Fibroblast of mammary gland (primary cell): ENCODE results near the gene ACTN4.

Experiments
- DNase-seq: peaks from one replicate; pipeline ENCODE4 v3.0.0-alpha.2; 2010; ENCODE audit warnings: low read depth
- H3K4me3 ChIP-seq: 2 replicates; pipeline ENCODE4 v1.5.1; 2011; ENCODE audit warnings: low read depth, mild to moderate bottlenecking, low read length, moderate library complexity; ENCODE audit not compliant: control insufficient read depth
- TF ChIP-seq, protein P1 (sequence below): conservative IDR thresholded peaks from 2 replicates; pipeline ENCODE4 v1.5.1; 2011; ENCODE audit warnings: low read depth, low read length, inconsistent platforms; ENCODE audit not compliant: control insufficient read depth, insufficient read depth

ACTN4 gene

DNA sequence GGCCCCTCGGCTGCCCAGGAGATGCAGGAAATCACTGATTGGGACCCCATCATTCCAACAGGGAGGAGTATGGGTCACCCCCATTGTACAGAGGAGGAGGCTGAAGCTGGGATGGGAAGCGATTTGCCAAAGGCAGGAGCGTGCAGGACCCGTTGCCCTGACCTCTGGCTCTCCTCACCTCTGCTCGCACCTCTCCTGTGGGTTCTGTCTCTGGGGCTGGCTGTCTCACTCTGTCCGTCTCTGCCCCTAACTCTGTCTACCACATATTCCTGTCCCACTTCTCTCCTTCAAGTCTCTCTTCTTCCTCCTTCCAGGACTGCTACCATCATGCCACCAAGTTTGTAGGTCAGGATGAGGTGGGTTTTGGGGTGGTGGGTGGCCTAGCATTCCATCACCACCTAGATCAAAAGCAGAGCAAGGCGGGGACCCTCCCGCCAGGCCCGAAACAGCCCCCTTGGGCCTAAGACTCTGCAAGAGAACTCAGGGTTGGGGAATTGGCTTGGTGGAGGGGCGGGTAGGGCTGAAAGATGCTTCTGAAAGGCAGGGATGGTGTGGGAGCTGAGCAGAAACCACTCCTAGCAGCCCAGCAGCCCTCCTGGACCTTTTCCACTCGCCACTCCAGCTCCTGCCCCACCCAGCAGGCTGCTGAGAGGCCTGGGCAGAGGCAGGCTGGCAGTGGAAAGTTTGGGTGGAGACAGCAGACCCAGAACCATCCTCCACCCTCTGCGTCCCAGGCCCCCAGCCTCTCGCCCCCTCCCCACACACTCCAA, 126.9 kb downstream of the ACTN4 start:
- TF ChIP-seq, protein P1, sequence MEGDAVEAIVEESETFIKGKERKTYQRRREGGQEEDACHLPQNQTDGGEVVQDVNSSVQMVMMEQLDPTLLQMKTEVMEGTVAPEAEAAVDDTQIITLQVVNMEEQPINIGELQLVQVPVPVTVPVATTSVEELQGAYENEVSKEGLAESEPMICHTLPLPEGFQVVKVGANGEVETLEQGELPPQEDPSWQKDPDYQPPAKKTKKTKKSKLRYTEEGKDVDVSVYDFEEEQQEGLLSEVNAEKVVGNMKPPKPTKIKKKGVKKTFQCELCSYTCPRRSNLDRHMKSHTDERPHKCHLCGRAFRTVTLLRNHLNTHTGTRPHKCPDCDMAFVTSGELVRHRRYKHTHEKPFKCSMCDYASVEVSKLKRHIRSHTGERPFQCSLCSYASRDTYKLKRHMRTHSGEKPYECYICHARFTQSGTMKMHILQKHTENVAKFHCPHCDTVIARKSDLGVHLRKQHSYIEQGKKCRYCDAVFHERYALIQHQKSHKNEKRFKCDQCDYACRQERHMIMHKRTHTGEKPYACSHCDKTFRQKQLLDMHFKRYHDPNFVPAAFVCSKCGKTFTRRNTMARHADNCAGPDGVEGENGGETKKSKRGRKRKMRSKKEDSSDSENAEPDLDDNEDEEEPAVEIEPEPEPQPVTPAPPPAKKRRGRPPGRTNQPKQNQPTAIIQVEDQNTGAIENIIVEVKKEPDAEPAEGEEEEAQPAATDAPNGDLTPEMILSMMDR, result no peak
- no peak overlapping the region for H3K4me3 ChIP-seq
- DNase-seq, result no peak

DNA sequence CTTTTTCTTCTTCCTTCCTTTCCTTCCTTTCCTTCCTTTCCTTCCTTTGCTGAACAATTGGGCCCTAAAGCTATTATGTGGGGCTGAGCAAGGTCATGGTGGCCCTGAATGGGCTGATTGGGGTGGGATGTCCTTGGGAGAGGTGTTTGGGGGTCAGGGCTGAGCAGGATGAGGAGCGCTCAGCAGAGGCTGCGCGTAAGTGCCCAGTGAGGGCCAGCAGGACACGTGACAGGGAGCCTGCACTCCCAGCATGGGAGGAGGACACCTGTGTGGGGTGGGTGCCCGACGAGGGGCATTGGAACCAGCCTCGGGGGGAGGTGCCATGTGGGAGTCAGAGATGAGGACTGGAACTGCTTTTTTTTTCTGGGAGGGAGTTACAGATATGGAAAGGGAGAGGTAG, 131.3 kb downstream of the ACTN4 start:
- TF ChIP-seq, protein P1, result no peak
- H3K4me3 ChIP-seq, result no peak overlapping the region
- no peak for DNase-seq

DNA sequence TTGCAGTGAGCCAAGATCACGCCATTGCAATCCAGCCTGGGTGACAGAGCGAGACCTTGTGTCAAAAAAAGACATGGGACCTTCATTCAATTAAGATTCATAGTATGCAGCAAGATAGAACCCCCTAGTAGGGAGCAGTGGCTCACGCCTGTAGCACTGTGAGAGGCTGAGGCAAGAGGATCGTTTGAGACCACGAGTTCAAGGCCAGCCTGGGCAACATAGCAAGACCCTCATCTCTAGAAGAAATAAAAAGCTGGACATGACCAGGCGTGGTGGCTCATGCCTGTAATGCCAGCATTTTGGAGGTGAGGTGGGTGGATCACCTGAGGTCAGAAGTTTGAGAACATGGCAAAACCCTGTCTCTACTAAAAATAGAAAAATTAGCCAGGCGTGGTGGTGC, 133.0 kb downstream of the ACTN4 start:
- no peak for DNase-seq
- no peak overlapping the region for H3K4me3 ChIP-seq
- TF ChIP-seq, protein P1, result no peak

DNA sequence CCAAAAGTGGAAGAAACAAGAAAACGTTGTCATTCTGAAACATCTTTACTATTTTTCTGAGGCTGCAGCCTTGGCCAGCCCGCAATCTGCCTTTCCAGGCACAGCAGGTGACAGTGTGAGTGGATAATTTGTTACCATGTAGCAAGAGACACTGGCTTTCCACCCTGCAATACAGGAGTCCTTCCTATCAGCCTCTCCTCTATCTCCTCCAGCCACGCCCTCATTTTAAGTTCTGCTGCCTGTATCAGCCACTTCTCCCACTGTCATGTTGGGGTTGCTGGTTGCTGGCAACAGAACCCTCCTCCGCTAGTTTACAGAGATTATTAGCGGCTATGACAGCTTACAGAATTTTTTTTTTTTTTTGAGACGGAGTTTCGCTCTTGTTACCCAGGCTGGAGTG, 133.6 kb downstream of the ACTN4 start:
- DNase-seq, result no peak
- no peak overlapping the region for H3K4me3 ChIP-seq
- TF ChIP-seq, protein P1, result no peak
